Prostate gland (tissue), 1 donor: ENCODE results near the gene TBC1D22A.

Experiments
- POLR2A ChIP-seq: fragments of 450-650 bp; IDR thresholded peaks from one replicate; pipeline ENCODE4 v1.6.1; 2016; ENCODE audit warnings: antibody characterized with exemption, mild to moderate bottlenecking
- POLR2AphosphoS5 ChIP-seq: sonication (generic); formaldehyde crosslinking; IDR thresholded peaks from one replicate; pipeline ENCODE4 v1.6.1; 2017; ENCODE audit warnings: antibody characterized with exemption

DNA sequence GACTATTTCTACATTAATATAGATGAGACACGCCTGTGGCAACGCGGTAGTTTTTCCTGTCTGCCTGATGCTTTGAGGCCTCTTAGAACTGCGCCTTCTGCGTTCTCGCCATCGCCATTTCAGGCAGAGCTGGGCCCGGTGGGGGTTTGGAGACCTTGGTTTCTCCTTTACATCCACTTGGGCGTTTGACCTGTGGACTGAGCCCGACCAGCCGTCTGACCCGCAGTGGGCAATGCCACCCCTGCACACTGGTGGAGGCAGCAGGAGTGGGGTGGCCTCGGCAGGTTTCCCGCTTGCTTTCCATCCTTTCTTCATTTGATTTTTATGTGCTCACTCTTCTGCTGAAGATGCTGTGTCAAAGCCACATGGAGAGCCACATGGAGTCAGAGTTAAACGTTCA is 130.4 kb downstream of the TBC1D22A start:
- TF ChIP-seq POLR2A (no peak), POLR2AphosphoS5 (no peak)
